Upper lobe of left lung (tissue), 6 donors: ENCODE data around the gene SNX14. TPM values are rescaled to one million over a fixed set of nuclear protein-coding genes. Genes with fewer than 3 reads are reported as not detected.
A peak's percentile ranks its signal among the peaks of the same experiment; 100 is the strongest.

Experiments
- ATAC-seq, 2 donors: fragments of 200-7000 bp; cut with Tn5 transposase; one replicate each; pipeline ENCODE4 v1.9.1; 2022; ENCODE audit warnings: mild to moderate bottlenecking in 2 of 2, moderate library complexity in 2 of 2; ENCODE audit not compliant: low FRiP score in 2 of 2
- DNase-seq, 2 donors: peaks; one replicate each; pipeline ENCODE4 v3.0.0-alpha.2; 2019 to 2020
- H3K27ac ChIP-seq, 4 donors: fragments of 200-600 bp; sonication (generic); one replicate each; pipeline ENCODE4 v1.5.1; 2016 to 2019
- H3K27me3 ChIP-seq, 4 donors: fragments of 200-600 bp; sonication (generic); one replicate each; pipeline ENCODE4 v1.5.1; 2017 to 2019
- H3K36me3 ChIP-seq, 4 donors: fragments of 200-600 bp; sonication (generic); one replicate each; pipeline ENCODE4 v1.5.1; 2016 to 2019
- H3K4me1 ChIP-seq, 4 donors: fragments of 200-600 bp; sonication (generic); one replicate each; pipeline ENCODE4 v1.5.1; 2018 to 2019
- H3K4me3 ChIP-seq, 4 donors: fragments of 200-600 bp; sonication (generic); one replicate each; pipeline ENCODE4 v1.5.1; 2017 to 2019; ENCODE audit warnings: mild to moderate bottlenecking in 2 of 4, moderate library complexity in 1 of 4
- H3K9me3 ChIP-seq, 4 donors: fragments of 200-600 bp; sonication (generic); one replicate each; pipeline ENCODE4 v1.5.1; 2018 to 2019
- EP300 ChIP-seq, 4 donors: sonication (generic); formaldehyde crosslinking; IDR thresholded peaks; one replicate each; pipeline ENCODE4 v1.5.1; 2017; ENCODE audit warnings: antibody characterized with exemption in 4 of 4, control low read depth in 2 of 4
- POLR2A ChIP-seq, 4 donors: fragments of 450-650 bp; IDR thresholded peaks; one replicate each; pipeline ENCODE4 v1.5.1; 2016 to 2017; ENCODE audit warnings: antibody characterized with exemption in 4 of 4, mild to moderate bottlenecking in 2 of 4
- POLR2AphosphoS5 ChIP-seq, 2 donors: sonication (generic); formaldehyde crosslinking; IDR thresholded peaks; one replicate each; pipeline ENCODE4 v1.5.1; 2017; ENCODE audit warnings: antibody characterized with exemption in 2 of 2
- WGBS, 2 donors: methylation state at CpG; one replicate each; pipeline ENCODE4 v1.1.5; 2017 to 2018; 5-methylcytosine and 5-hydroxymethylcytosine counted together
- total RNA-seq, 6 donors: library from RNA; depleted of rRNA in 4 of 6; stranded (reverse); fragments of >200 nt in 4 of 6; gene quantifications; one replicate each; pipeline versions ENCODE4 v1.1.0 to v1.2.1, GENCODE V29; 2016 to 2021
- TF ChIP-seq, protein P1 (sequence below), 6 experiments: fragments of 450-650 bp in 4 of 6; fragments of 200-600 bp in 2 of 6; sonication (generic) in 2 of 6; IDR thresholded peaks; one replicate each; pipeline ENCODE4 v1.5.1; 2016 to 2019; ENCODE audit warnings: antibody characterized with exemption in 6 of 6
- donor health status: DM: no; HTN: no; CAD: no; lungs with moderate emphysema.
- donor health status: DM: no; HTN: yes; CAD: no; lungs with severe emphysema.

Gene SNX14
- total RNA-seq, 6 donors from 2014 or later = 43.7 to 170 (median 88.6) TPM

GRCh38 chr6:85602100-85602499 is 8.4 kb upstream of the SNX14 start:
- WGBS, 2 donors = 92 to 95% methylated on average over 4 of the region's 4 CpGs
- no peak overlapping the region for H3K4me3 ChIP-seq
- no peaks in the 10 kb centered on the region for H3K9me3 ChIP-seq
- H3K27ac ChIP-seq = no peak overlapping the region
- ATAC-seq (no peak), DNase-seq (no peak)
- TF ChIP-seq POLR2A (IDR thresholded peaks at IDR 0.05) (no peak), POLR2AphosphoS5 (IDR thresholded peaks at IDR 0.05) (no peak), EP300 (IDR thresholded peaks at IDR 0.05) (no peak)
- TF ChIP-seq, protein P1, sequence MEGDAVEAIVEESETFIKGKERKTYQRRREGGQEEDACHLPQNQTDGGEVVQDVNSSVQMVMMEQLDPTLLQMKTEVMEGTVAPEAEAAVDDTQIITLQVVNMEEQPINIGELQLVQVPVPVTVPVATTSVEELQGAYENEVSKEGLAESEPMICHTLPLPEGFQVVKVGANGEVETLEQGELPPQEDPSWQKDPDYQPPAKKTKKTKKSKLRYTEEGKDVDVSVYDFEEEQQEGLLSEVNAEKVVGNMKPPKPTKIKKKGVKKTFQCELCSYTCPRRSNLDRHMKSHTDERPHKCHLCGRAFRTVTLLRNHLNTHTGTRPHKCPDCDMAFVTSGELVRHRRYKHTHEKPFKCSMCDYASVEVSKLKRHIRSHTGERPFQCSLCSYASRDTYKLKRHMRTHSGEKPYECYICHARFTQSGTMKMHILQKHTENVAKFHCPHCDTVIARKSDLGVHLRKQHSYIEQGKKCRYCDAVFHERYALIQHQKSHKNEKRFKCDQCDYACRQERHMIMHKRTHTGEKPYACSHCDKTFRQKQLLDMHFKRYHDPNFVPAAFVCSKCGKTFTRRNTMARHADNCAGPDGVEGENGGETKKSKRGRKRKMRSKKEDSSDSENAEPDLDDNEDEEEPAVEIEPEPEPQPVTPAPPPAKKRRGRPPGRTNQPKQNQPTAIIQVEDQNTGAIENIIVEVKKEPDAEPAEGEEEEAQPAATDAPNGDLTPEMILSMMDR (IDR thresholded peaks at IDR 0.05) = no peak
- no peaks in the 10 kb centered on the region for H3K27me3 ChIP-seq
- no peaks in the 10 kb centered on the region for H3K36me3 ChIP-seq
- no peaks in the 10 kb centered on the region for H3K4me1 ChIP-seq

- DNase-seq (no peak), ATAC-seq (no peak)
- TF ChIP-seq, protein P1 (IDR thresholded peaks at IDR 0.05) = no peak
- Histone ChIP-seq H3K27ac (no peak overlapping the region), H3K4me3 (no peak overlapping the region), H3K9me3 (no peaks in the 10 kb centered on the region), H3K4me1 (no peaks in the 10 kb centered on the region), H3K36me3 (no peaks in the 10 kb centered on the region), H3K27me3 (no peaks in the 10 kb centered on the region)
- 90 to 91% methylated on average over 11 of the region's 11 CpGs for WGBS, 2 donors
These were observed 7.2 kb upstream of the SNX14 start for GRCh38 chr6:85600713-85601313.

GRCh38 chr6:85594197-85594930 is 706 bp upstream of the SNX14 start:
- 1% methylated on average over 20 to 35 of the region's 35 CpGs for WGBS, 2 donors
- ATAC-seq (peak in 1 of 2 donors; percentile 34), DNase-seq (no peak)
- H3K9me3 ChIP-seq = no peaks in the 10 kb centered on the region
- H3K27me3 ChIP-seq = no peaks in the 10 kb centered on the region
- TF ChIP-seq POLR2A (IDR thresholded peaks at IDR 0.05) (no peak), EP300 (IDR thresholded peaks at IDR 0.05) (no peak), POLR2AphosphoS5 (IDR thresholded peaks at IDR 0.05) (peak in 1 of 2 donors; percentile 6)
- TF ChIP-seq, protein P1 (IDR thresholded peaks at IDR 0.05) = no peak
- peaks cover 15 to 23% (median 20%) of the 10 kb centered on the region in 4 donors for H3K4me1 ChIP-seq
- no peaks in the 10 kb centered on the region for H3K36me3 ChIP-seq
- H3K27ac ChIP-seq = peak overlapping the region; percentile 95 to 98 (median 96)
- peak overlapping the region; percentile 59 to 79 (median 69) for H3K4me3 ChIP-seq

DNA sequence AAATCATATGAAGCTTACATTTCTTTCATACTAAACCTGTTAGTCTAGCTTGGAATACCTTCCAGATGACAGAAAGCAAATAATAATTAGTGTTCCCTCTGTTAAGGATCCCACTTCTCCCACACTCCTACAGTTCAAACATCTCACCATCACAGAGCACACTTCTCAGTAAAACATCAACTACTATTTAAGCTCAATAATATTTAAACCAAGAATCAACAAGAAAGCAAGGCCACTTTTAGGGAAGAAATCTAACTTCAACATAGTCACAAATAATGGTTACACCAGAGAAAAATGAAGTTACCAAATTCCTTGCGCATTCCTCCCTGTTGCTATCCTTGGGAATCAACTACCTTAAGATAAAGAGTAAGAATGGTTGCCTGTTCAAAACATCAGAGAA is 1.6 kb downstream of the SNX14 start:
- TF ChIP-seq POLR2A (IDR thresholded peaks at IDR 0.05) (no peak), POLR2AphosphoS5 (IDR thresholded peaks at IDR 0.05) (no peak), EP300 (IDR thresholded peaks at IDR 0.05) (no peak)
- TF ChIP-seq, protein P1 (IDR thresholded peaks at IDR 0.05) = no peak
- Histone ChIP-seq H3K27me3 (no peaks in the 10 kb centered on the region), H3K36me3 (peaks cover 0 to 6% (median 2%) of the 10 kb centered on the region in 4 donors), H3K4me3 (peak overlapping the region in 3 of 4 donors; percentile 69 to 79 (median 69)), H3K27ac (peak overlapping the region in 1 of 4 donors; percentile 95), H3K9me3 (no peaks in the 10 kb centered on the region), H3K4me1 (peaks cover 15 to 23% (median 20%) of the 10 kb centered on the region in 4 donors)
- WGBS, 2 donors = 63 to 74% methylated on average over 1 of the region's 1 CpG
- DNase-seq = no peak
- ATAC-seq = no peak
